HG02938 (cell line): ENCODE measurements around the gene NET1.

Experiments used
- ATAC-seq: cut with Tn5 transposase; IDR thresholded peaks from one replicate; pipeline ENCODE4 v1.9.1; 2021; ENCODE audit warnings: mild to moderate bottlenecking, moderate library complexity; ENCODE audit not compliant: unreplicated experiment

NET1 gene

DNA sequence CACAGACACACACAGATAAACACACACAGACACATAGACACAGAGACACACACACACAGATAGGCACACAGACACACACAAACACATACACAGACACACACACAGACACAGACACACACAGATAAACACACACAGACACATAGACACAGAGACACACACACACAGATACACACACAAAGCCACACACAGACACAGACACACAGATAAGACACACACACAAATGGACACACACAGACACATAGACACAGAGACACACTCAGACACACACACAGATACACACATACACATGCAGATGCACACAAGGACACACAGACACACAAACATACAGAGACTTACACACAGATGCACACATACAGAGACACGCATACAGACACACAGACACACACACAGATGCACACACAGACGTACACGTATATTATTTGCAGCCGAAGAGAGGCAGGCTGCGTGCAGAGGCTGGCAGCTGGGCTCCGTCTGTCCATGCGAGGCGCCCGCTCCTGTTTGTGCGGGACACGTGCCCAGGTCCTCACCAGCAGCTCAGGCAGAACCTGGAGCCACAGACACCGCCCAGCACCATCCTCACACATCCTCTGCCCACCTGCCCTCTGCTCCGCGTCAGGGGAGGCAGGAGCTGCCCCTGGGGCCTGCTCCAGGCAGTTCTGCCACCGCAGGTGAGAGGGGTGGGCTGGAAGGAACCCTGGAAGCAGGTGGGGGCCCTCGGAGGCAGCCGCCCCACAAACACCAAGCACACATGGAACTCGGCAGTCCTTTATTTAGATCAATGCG, 85.8 kb downstream of the NET1 start:
- ATAC-seq, result no peak

GRCh38 chr10:5498791-5499492, 86.6 kb downstream of the NET1 start:
- ATAC-seq, result no peak

GRCh38 chr10:5499493-5500140, 87.3 kb downstream of the NET1 start, which contains the start of gene CALML5:
Gene CALML5, minus strand, starts transcription at chr10:5499570. Its CDS starts 132 bp downstream, at chr10:5499438.
- ATAC-seq, result no peak

- no peak for ATAC-seq
Measured at GRCh38 chr10:5500162-5500670, 87.9 kb downstream of the NET1 start.

GRCh38 chr10:5500910-5501309, 88.6 kb downstream of the NET1 start:
- no peak for ATAC-seq

DNA sequence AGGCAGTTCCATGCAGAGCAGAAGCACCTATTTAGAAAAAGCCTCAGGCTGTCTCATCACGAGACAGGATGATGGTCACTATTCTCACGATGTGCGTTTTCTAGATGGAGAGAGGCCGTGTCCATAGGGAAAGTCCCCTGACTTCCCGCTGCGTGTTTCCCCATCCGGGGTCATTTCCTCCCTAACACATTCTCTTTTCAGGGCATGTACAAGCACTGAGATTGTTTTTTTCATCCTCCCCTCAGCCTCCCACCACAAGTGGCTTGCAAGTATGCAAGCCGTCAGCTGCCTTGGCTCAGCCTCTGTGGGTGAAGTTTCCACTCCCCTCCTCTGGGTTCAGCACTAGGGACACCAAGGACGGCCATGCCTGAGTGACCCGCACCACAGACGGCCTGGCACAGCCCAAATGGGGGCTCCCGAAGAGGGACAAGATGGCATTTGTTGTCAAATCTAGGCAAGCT, 89.7 kb downstream of the NET1 start:
- no peak for ATAC-seq

GRCh38 chr10:5502571-5503476, 90.5 kb downstream of the NET1 start:
- no peak for ATAC-seq

GRCh38 chr10:5503477-5503835, 91.1 kb downstream of the NET1 start:
- no peak for ATAC-seq

DNA sequence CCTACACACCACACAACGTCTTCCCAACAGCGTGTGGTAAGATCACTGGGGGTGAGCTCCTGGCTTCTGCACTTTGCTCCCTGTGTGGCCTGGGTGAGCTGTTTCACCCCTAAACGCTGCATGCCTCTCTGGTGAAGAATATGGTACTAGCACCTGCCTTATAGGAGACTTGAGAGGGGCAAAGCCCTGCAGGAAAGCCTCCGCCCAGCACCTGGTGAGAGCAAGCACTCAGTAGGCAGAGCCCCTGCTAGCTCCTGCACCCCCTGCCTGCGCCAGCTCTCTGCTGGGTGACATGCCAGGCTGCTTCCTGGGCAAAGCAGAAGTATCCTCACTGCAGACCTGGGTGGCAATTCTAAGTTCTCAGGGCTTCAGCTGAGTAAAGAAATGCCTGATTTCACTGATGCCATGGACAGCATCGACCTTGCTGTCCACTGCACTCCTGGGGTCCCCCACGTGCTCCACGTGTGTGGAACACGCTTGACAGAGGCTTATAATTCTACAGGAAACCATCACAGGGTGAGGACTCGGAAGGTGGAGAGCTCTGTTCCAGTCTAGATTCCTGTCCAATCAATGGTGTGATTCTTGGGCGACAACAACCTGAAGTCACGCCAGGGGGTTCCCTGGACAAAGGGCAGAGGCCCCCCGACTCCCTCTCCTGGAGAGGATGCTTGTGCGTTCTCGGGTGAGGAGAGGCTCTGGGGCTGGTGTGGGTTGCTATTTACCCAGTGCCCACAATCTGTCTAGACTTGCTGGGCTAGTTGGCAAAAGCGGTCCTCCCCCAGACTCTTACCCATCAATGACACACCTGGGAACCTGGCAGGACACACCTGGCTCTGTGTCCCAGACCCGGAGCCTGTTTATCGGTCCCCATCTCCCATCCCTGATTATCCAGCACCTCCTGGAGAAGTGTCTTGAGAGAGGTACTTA, 92.1 kb downstream of the NET1 start:
- ATAC-seq, result no peak

- no peak for ATAC-seq
Measured at GRCh38 chr10:5506246-5506645, 93.9 kb downstream of the NET1 start.

DNA sequence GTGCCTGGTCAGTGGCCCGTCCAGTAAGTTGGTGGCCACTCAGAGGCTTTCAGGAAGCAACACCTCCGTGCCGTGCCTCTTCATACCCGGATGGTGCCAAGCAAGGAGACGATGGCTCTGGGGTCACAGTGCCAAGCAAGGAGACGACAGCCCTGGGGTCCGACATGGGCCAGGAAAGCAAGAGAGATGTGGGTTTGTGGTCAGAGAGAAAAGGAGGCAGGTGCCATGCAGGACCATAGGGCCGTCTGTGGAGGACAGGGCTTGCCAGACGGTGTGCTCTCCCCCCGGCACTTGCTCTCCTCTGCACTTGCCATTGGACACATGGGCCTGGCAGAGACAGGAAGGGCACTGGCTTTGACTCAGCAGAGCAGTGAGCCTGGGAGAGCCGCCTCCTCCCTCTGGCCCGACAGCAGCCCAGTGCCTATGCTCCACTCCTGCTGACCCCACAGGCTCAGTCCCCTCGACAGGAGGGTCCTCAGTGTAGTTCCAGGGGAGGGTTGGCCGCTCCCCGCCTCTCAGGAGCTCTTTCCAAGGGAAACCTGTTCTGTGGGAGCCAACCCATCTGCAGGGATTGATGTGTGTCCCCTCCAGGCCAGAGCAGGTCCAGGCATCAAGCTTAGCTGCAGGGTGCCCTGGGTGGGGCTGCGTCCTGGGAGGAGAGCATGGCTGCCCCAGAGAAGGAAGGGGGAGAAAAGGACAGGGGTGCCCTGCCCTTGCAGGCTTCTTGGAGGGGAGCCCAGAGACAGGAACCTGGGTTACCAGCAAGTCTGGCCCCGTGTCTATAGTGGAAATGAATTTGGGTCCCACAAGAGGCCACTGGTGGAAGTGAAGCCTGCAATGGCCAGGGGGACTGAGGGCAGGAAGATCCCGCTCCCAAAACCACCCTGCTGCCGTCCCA, 94.6 kb downstream of the NET1 start:
- ATAC-seq, result no peak

GRCh38 chr10:5507649-5508131, 95.3 kb downstream of the NET1 start:
- no peak for ATAC-seq

DNA sequence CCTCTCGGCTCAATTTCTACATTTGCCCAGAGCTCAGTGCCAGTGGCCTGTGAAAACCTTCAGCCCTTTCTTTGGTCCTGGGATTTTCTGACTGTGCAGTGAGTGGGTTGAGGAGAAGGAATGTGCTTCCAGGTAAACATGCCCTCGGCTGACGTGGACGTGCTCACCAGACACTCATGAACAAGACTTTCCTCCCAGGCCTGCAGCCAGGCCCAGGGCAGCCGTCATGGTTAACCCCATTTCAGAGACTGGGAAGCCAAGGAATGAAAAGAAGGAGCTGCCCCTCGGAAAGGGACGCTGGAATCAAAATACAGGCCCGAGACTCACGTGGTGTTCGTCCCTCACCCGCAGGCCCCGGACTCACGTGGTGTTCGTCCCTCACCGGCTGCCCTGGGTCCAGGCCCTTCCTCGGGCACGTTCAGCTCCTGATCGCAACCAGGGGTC, 95.8 kb downstream of the NET1 start:
- ATAC-seq, result no peak
